Kidney (tissue), 14 donors: Measurements from ENCODE around the gene L1CAM. TPM values are rescaled to one million over a fixed set of nuclear protein-coding genes. Genes with fewer than 3 reads are reported as not detected.

Source experiments
- DNase-seq, 5 donors: peaks; one replicate each; pipeline ENCODE4 v3.0.0-alpha.2; 2013 to 2020
- FAIRE-seq: peaks from 2 replicates; lab custom pipeline; 2012; peaks lifted over from hg19 to GRCh38; lab: Jason Lieb, UNC
- H3K27ac ChIP-seq, 2 donors: one replicate each; pipeline ENCODE4 v1.7.0; 2013; ENCODE audit warnings: low read depth in 2 of 2, low read length in 2 of 2, inconsistent platforms in 1 of 2
- H3K27me3 ChIP-seq: one replicate; pipeline ENCODE4 v1.7.1; 2013; ENCODE audit warnings: low read length, inconsistent platforms; ENCODE audit not compliant: control insufficient read depth, insufficient read depth
- H3K36me3 ChIP-seq, 3 donors: one replicate each; pipeline versions ENCODE4 v1.7.0 to v1.7.1; 2013; ENCODE audit warnings: low read length in 3 of 3, control low read depth in 1 of 3, inconsistent platforms in 1 of 3; ENCODE audit not compliant: insufficient read depth in 3 of 3, control insufficient read depth in 2 of 3
- H3K4me1 ChIP-seq, 3 donors: one replicate each; pipeline versions ENCODE4 v1.7.0 to v1.7.1; 2013; ENCODE audit warnings: low read length in 3 of 3, inconsistent platforms in 1 of 3, low read depth in 1 of 3; ENCODE audit not compliant: control insufficient read depth in 2 of 3, insufficient read depth in 2 of 3
- H3K4me3 ChIP-seq, 3 donors: one replicate each; pipeline versions ENCODE4 v1.7.0 to v1.8.1; 2013; ENCODE audit warnings: low read length in 3 of 3, control low read depth in 1 of 3, inconsistent platforms in 1 of 3
- H3K9ac ChIP-seq, 3 donors: one replicate each; pipeline versions ENCODE4 v1.7.0 to v1.7.1; 2013; ENCODE audit warnings: low read length in 3 of 3, control low read depth in 1 of 3, inconsistent platforms in 1 of 3
- H3K9me3 ChIP-seq, 3 donors: one replicate each; pipeline versions ENCODE4 v1.7.0 to v1.7.1; 2013; ENCODE audit warnings: low read length in 3 of 3, control low read depth in 1 of 3, inconsistent platforms in 1 of 3; ENCODE audit not compliant: control insufficient read depth in 2 of 3, insufficient read depth in 1 of 3
- CTCF ChIP-seq: IDR thresholded peaks from 3 replicates; pipeline ENCODE4 v1.5.1; 2012; ENCODE audit warnings: mild to moderate bottlenecking, moderate library complexity, borderline replicate concordance; ENCODE audit not compliant: insufficient read depth; ENCODE audit errors: extremely low read depth
- intact Hi-C: fragments of 100-400 bp; cut with DNase I; formaldehyde crosslinking; loops from one replicate; pipeline ENCODE4 v1.11.1; 2022
- polyA plus RNA-seq: library from polyadenylated mRNA; stranded (reverse); fragments of 350-450 nt; fragmentation: Illumina TruSeq; extraction: RNeasy Lipid Tissue Mini Kit (QIAGEN cat#74804); gene quantifications from one replicate; pipeline ENCODE4 v1.2.3, GENCODE V29; 2014; ENCODE audit warnings: low read depth, low replicate concordance; ENCODE audit not compliant: insufficient read depth
- total RNA-seq: library from RNA; stranded (reverse); fragmentation: NEBNext Ultra II Directional; extraction: Animal tissue kit (Norgen Biotek cat#: 25700); gene quantifications from one replicate; pipeline ENCODE4 v1.2.1, GENCODE V29; 2021
- donor health status: control.
- donor health status: control.
- donor health status: control.
- donor health status: control.
- donor health status: control.
- donor health status: DM: yes; HTN: yes; CAD: no.
- donor health status: Normal renal cell carcinoma (clear cell type).

Gene L1CAM
- total and polyA plus RNA-seq, 2 donors from 2014 or later, result 26.1 to 71.9 TPM

- Histone ChIP-seq H3K4me1 (no peaks in the 10 kb centered on the region), H3K4me3 (no peak overlapping the region), H3K27me3 (no peaks in the 10 kb centered on the region), H3K9me3 (no peaks in the 10 kb centered on the region), H3K9ac (no peak overlapping the region), H3K27ac (no peak overlapping the region), H3K36me3 (no peaks in the 10 kb centered on the region)
- intact Hi-C loops, result no loop called here
- no peak for FAIRE-seq
- DNase-seq, result no peak
- TF ChIP-seq CTCF, result no peak
Measured at GRCh38 chrX:153913211-153913610, 27.2 kb upstream of the L1CAM start.

GRCh38 chrX:153911798-153912197, 25.8 kb upstream of the L1CAM start:
- intact Hi-C loops, result no loop called here
- Histone ChIP-seq H3K27me3 (no peaks in the 10 kb centered on the region), H3K9ac (no peak overlapping the region), H3K9me3 (no peaks in the 10 kb centered on the region), H3K4me1 (no peaks in the 10 kb centered on the region), H3K4me3 (no peak overlapping the region), H3K36me3 (no peaks in the 10 kb centered on the region), H3K27ac (no peak overlapping the region)
- DNase-seq (no peak), FAIRE-seq (no peak)
- no peak for TF ChIP-seq CTCF

DNA sequence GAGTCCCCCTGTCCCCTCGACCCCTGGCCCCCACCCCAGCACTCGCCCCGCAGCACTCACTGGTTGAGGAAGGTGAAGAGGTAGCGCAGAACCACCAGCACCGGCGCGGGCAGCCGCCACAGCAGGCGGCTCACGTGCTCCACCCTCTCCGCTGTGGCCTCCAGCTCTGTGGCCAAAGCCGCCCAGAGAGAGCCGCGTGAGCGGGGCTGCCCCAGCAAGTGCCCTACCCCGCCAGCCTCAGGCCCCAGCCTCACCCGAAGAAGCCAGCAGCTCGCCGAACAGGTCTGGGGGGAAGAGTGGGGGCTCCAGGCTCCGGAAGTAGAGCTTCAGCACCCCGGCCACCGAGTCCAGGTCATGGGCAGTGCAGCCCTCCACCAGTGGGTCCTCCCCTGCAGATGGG, 24.5 kb upstream of the L1CAM start:
- H3K27me3 ChIP-seq, result no peaks in the 10 kb centered on the region
- H3K4me3 ChIP-seq, result no peak overlapping the region
- H3K36me3 ChIP-seq, result no peaks in the 10 kb centered on the region
- FAIRE-seq, result no peak
- intact Hi-C loops, result no loop called here
- H3K9me3 ChIP-seq, result no peaks in the 10 kb centered on the region
- H3K9ac ChIP-seq, result no peak overlapping the region
- DNase-seq, result peak in 1 of 5 donors; percentile 76
- TF ChIP-seq CTCF, result no peak
- H3K4me1 ChIP-seq, result no peaks in the 10 kb centered on the region
- H3K27ac ChIP-seq, result no peak overlapping the region

- no peak for TF ChIP-seq CTCF
- Histone ChIP-seq H3K4me1 (no peaks in the 10 kb centered on the region), H3K9ac (no peak overlapping the region), H3K27me3 (no peaks in the 10 kb centered on the region), H3K27ac (no peak overlapping the region), H3K9me3 (no peaks in the 10 kb centered on the region), H3K36me3 (no peaks in the 10 kb centered on the region), H3K4me3 (no peak overlapping the region)
- no peak for DNase-seq
- intact Hi-C loops, result no loop called here
- no peak for FAIRE-seq
Measured at GRCh38 chrX:153909980-153910360, 24.0 kb upstream of the L1CAM start.
